ENCODE data around the gene C1orf232. TPM values are rescaled to one million over a fixed set of nuclear protein-coding genes. Genes with fewer than 3 reads are reported as not detected.

Gene C1orf232
- total and polyA plus RNA-seq, 9 of the 15 experiments (the other 6 are each of a cell fraction or from before 2014, with no cell fraction given) = not detected

DNA sequence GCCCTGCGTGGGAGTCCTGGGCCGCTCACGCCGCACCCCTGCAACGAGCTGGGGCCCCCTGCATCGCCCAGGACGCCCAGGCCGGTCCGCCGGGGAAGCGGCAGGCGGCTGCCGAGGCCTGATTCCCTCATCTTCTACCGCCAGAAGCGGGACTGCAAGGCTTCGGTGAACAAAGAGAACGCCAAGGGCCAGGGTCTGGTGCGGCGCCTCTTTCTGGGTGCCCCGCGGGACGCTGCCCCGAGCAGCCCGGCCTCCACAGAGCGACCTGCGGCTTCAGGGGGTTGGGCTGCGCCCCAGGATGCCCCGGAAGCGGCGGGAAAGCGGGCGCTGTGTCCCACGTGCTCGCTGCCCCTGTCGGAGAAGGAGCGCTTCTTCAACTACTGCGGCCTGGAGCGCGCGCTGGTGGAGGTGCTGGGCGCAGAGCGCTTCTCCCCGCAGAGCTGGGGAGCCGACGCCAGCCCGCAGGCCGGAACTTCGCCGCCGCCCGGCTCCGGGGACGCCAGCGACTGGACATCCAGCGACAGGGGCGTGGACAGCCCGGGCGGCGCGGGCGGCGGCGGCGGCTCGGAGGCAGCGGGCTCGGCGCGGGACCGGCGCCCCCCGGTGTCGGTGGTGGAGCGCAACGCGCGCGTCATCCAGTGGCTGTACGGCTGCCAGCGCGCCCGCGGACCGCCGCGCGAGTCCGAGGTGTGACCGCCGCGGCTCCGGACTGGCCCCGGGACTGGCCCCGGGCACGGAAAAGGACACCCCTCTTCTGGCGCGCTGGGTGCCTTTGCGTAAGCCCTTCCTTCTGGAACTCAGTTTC lies 7.1 kb downstream of the C1orf232 start (continued):
- TF ChIP-seq MTA3 (IDR thresholded peaks at IDR 0.05; ENCODE audit: borderline replicate concordance) (peak; percentile 88), PCBP1 (IDR thresholded peaks at IDR 0.05; ENCODE audit: low read depth, low read length, poor library complexity, severe bottlenecking) (peak; percentile 75), NR2C2 (CRISPR knock-in tag; IDR thresholded peaks at IDR 0.05) (peak; percentile 64; the same call in 1 of the 2 replicates), NR2C2 (tag; IDR thresholded peaks at IDR 0.05) (peak; percentile 79), ZNF146 (CRISPR knock-in tag; IDR thresholded peaks at IDR 0.05; ENCODE audit: unreplicated experiment) (peak; percentile 3), CBFB (CRISPR knock-in tag; IDR thresholded peaks at IDR 0.05) (peak; percentile 66), ILF3 (IDR thresholded peaks at IDR 0.05; ENCODE audit: borderline replicate concordance) (no peak), TAL1 (IDR thresholded peaks at IDR 0.05) (no peak), ZEB2 (IDR thresholded peaks at IDR 0.05) (no peak), HDAC6 (IDR thresholded peaks at IDR 0.05; ENCODE audit: low read depth, low read length) (no peak), ZNF766 (CRISPR knock-in tag; conservative IDR thresholded peaks at IDR 0.05) (0 out of 2 replicates have a peak, but pooled peaks have one; percentile 17), NFIX (CRISPR knock-in tag; IDR thresholded peaks at IDR 0.05; ENCODE audit: low read depth) (no peak), EHMT2 (IDR thresholded peaks at IDR 0.05) (no peak), NR2F6 (CRISPR knock-in tag; IDR thresholded peaks at IDR 0.05) (no peak), SRSF7 (optimal IDR thresholded peaks at IDR 0.05; ENCODE audit: low read depth, low read length) (no peak), XRCC5 (IDR thresholded peaks at IDR 0.05; ENCODE audit: low read depth, low read length) (no peak; the same call in 1 of the 2 replicates), ZNF253 (CRISPR knock-in tag; conservative IDR thresholded peaks at IDR 0.05) (no peak), ARID1B (IDR thresholded peaks at IDR 0.05) (0 out of 2 replicates have a peak, but pooled peaks have one; percentile 8), FIP1L1 (IDR thresholded peaks at IDR 0.05; ENCODE audit: low read depth, low read length, poor library complexity, severe bottlenecking) (peak; percentile 21), ZNF311 (CRISPR knock-in tag; IDR thresholded peaks at IDR 0.05) (0 out of 2 replicates have a peak, but pooled peaks have one; percentile 39), DIDO1 (tag; IDR thresholded peaks at IDR 0.05; ENCODE audit: low read depth) (no peak), ESRRA (IDR thresholded peaks at IDR 0.05; ENCODE audit: borderline replicate concordance, low read depth) (peak; percentile 7; the same call in 1 of the 2 replicates), STAT5B (CRISPR knock-in tag; IDR thresholded peaks at IDR 0.05) (no peak), KDM4B (IDR thresholded peaks at IDR 0.05; ENCODE audit: borderline replicate concordance in 2 of 2, low read depth in 1 of 2) (peak in 1 of 2 experiments; percentile 67; a peak in 1 of 4 replicates), THRAP3 (IDR thresholded peaks at IDR 0.05; ENCODE audit: borderline replicate concordance) (no peak), MCM3 (IDR thresholded peaks at IDR 0.05) (no peak)
- TF ChIP-seq, protein P1, sequence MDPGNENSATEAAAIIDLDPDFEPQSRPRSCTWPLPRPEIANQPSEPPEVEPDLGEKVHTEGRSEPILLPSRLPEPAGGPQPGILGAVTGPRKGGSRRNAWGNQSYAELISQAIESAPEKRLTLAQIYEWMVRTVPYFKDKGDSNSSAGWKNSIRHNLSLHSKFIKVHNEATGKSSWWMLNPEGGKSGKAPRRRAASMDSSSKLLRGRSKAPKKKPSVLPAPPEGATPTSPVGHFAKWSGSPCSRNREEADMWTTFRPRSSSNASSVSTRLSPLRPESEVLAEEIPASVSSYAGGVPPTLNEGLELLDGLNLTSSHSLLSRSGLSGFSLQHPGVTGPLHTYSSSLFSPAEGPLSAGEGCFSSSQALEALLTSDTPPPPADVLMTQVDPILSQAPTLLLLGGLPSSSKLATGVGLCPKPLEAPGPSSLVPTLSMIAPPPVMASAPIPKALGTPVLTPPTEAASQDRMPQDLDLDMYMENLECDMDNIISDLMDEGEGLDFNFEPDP (CRISPR knock-in tag; IDR thresholded peaks at IDR 0.05) = 0 out of 2 replicates have a peak, but pooled peaks have one; percentile 9
